Natural killer cell (primary cell): Measurements from ENCODE around the gene SLC35A4. TPM values are rescaled to one million over a fixed set of nuclear protein-coding genes. Genes with fewer than 3 reads are reported as not detected.

Experiments used
- ATAC-seq, 3 donors: fragments of 150-1000 bp in 2 of 3; fragments of 200-7000 bp in 1 of 3; cut with Tn5 transposase; 1 replicate in 1 of 3; 2 replicates in 2 of 3; pipeline ENCODE4 v1.10.0; 2021; ENCODE audit warnings: mild to moderate bottlenecking in 2 of 3, moderate library complexity in 2 of 3
- DNase-seq, 2 donors: peaks; one replicate each; pipeline versions ENCODE4 v3.0.0 to v3.0.0-alpha.2; 2013 to 2021; ENCODE audit warnings: mixed read lengths in 1 of 2
- H3K27ac ChIP-seq: one replicate; pipeline ENCODE4 v1.5.1; 2013; ENCODE audit warnings: mild to moderate bottlenecking, low read length
- H3K27me3 ChIP-seq: one replicate; pipeline ENCODE4 v1.6.1; 2013; ENCODE audit warnings: low read length; ENCODE audit not compliant: control insufficient read depth, insufficient read depth
- H3K36me3 ChIP-seq: one replicate; pipeline ENCODE4 v1.6.1; 2013; ENCODE audit warnings: low read length; ENCODE audit not compliant: control insufficient read depth, insufficient read depth
- H3K4me1 ChIP-seq: one replicate; pipeline ENCODE4 v1.6.1; 2013; ENCODE audit warnings: low read length; ENCODE audit not compliant: control insufficient read depth, insufficient read depth
- H3K4me3 ChIP-seq: one replicate; pipeline ENCODE4 v1.5.1; 2013; ENCODE audit warnings: low read length
- H3K9me3 ChIP-seq: one replicate; pipeline ENCODE4 v1.6.1; 2013; ENCODE audit warnings: low read length; ENCODE audit not compliant: control insufficient read depth, insufficient read depth
- H3K27ac Mint-ChIP-seq, 2 donors: one replicate each; pipeline ENCODE4 v1.8.0; 2022; ENCODE audit warnings: mild to moderate bottlenecking in 2 of 2, mixed read lengths in 2 of 2, moderate library complexity in 1 of 2
- H3K27me3 Mint-ChIP-seq, 2 donors: one replicate each; pipeline ENCODE4 v1.8.0; 2022; ENCODE audit warnings: low read depth in 2 of 2, mixed read lengths in 2 of 2
- H3K36me3 Mint-ChIP-seq: one replicate; pipeline ENCODE4 v1.8.0; 2022; ENCODE audit warnings: mixed read lengths
- H3K4me1 Mint-ChIP-seq, 2 donors: one replicate each; pipeline ENCODE4 v1.8.0; 2022; ENCODE audit warnings: mixed read lengths in 2 of 2
- H3K4me3 Mint-ChIP-seq: one replicate; pipeline ENCODE4 v1.8.0; 2022; ENCODE audit warnings: mild to moderate bottlenecking, moderate library complexity, mixed read lengths
- H3K9me3 Mint-ChIP-seq, 2 donors: one replicate each; pipeline ENCODE4 v1.8.0; 2022; ENCODE audit warnings: mixed read lengths in 2 of 2
- WGBS: methylation state at CpG from one replicate; pipeline ENCODE4 v1.1.7; 2013; ENCODE audit warnings: missing lambda C conversion rate; ENCODE audit not compliant: insufficient coverage; 5-methylcytosine and 5-hydroxymethylcytosine counted together
- intact Hi-C: fragments of 100-400 bp; cut with micrococcal nuclease; formaldehyde crosslinking; loops from one replicate; pipeline ENCODE4 v1.14.2; 2022
- total RNA-seq, 4 donors: library from RNA; stranded (reverse); fragments of 120-200 nt in 1 of 4; gene quantifications; one replicate each; pipeline versions ENCODE4 v1.2.3 to v1.2.4, GENCODE V29; 2013 to 2022
- TF ChIP-seq, protein P1 (sequence below): fragments of 200-600 bp; IDR thresholded peaks from one replicate; pipeline ENCODE4 v1.8.0; 2022; ENCODE audit warnings: antibody characterized with exemption

SLC35A4 gene
- total RNA-seq, 3 donors from 2014 or later (not counting 1 experiment from before 2014, with no cell fraction given) = 63.1 to 76.1 (median 72.3) TPM

DNA sequence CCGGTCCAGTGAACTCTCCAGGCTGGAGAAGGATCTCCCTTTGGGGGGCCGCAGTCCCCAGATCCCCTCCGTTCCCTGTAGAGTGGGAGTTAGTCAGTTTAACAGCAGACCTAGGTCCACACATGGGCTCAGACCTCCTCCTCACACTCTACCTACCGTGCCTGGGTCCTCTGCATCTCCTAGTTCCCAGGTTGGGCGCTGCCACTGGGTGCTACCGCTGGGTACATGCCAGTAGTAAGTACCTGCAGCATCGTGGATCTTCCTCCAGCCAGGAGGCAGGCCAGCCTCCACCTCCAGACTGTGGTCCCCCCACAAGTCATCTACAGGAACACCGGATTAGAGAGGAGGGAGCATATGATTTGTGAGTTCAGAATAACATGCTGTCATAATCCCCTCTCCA lies 1.0 kb upstream of the SLC35A4 start:
- TF ChIP-seq, protein P1, sequence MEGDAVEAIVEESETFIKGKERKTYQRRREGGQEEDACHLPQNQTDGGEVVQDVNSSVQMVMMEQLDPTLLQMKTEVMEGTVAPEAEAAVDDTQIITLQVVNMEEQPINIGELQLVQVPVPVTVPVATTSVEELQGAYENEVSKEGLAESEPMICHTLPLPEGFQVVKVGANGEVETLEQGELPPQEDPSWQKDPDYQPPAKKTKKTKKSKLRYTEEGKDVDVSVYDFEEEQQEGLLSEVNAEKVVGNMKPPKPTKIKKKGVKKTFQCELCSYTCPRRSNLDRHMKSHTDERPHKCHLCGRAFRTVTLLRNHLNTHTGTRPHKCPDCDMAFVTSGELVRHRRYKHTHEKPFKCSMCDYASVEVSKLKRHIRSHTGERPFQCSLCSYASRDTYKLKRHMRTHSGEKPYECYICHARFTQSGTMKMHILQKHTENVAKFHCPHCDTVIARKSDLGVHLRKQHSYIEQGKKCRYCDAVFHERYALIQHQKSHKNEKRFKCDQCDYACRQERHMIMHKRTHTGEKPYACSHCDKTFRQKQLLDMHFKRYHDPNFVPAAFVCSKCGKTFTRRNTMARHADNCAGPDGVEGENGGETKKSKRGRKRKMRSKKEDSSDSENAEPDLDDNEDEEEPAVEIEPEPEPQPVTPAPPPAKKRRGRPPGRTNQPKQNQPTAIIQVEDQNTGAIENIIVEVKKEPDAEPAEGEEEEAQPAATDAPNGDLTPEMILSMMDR = no peak
- Histone ChIP-seq H3K4me1 (peaks cover 24% of the 10 kb centered on the region), H3K4me3 (peak overlapping the region; percentile 89), H3K9me3 (no peaks in the 10 kb centered on the region), H3K27me3 (no peaks in the 10 kb centered on the region), H3K36me3 (peaks cover 16% of the 10 kb centered on the region), H3K27ac (peak overlapping the region; percentile 94)
- Mint-ChIP-seq H3K4me1 (peaks cover 42 to 52% of the 10 kb centered on the region in 2 donors), H3K27me3 (no peaks in the 10 kb centered on the region), H3K9me3 (no peaks in the 10 kb centered on the region), H3K36me3 (no peaks in the 10 kb centered on the region), H3K27ac (peak overlapping the region; percentile 94 to 96), H3K4me3 (peak overlapping the region; percentile 99)
- 79% methylated on average over 7 of the region's 8 CpGs for WGBS
- intact Hi-C loops = no loop called here
- ATAC-seq (no peak), DNase-seq (no peak)

DNA sequence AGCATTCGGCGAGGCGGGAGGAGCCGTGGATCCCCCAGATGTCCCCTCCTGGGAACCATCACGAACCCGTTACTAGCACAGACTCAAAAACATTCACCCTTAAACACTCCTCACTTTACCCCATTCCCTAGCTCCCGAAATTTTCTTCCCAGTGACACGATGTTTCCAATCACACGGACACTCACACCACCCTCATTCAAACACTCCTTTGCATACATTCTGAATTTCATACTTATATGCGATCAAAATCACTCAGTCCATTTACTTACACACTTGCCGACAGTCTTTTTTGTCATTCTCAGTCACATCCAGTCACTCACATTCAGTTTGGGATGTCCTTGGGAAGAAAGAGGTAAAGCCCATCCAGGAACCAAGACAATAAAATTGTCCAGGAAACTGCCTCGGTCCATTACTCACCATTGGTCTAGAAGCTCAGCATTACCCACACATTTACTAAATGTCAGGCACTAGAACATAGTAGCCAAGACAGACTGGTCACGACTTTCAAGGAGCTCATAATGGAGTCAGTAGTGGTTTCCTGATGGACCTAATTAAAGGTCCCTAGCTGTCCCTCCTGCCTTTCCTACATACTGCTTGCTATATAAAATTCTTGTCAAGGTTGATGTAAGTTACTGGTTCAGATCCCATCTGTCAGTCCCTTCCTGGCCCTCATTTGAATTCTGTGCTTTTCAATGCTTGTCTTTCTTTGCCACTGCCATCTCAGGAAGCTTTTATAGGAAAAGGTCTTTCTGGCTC lies 574 bp downstream of the SLC35A4 start:
- Mint-ChIP-seq H3K4me3 (peak overlapping the region; percentile 99), H3K9me3 (no peaks in the 10 kb centered on the region), H3K36me3 (no peaks in the 10 kb centered on the region), H3K27ac (peak overlapping the region; percentile 94 to 96), H3K4me1 (peaks cover 54 to 68% of the 10 kb centered on the region in 2 donors), H3K27me3 (no peaks in the 10 kb centered on the region)
- Histone ChIP-seq H3K4me3 (peak overlapping the region; percentile 89), H3K9me3 (no peaks in the 10 kb centered on the region), H3K27me3 (no peaks in the 10 kb centered on the region), H3K36me3 (peaks cover 19% of the 10 kb centered on the region), H3K4me1 (peaks cover 38% of the 10 kb centered on the region), H3K27ac (peak overlapping the region; percentile 94)
- 12% methylated on average over 13 of the region's 13 CpGs for WGBS
- ATAC-seq (no peak), DNase-seq (no peak)
- intact Hi-C loops = loop anchor here (2.0 kb wide), 2 partner anchors 74 to 146 kb away; partner anchors contain the start of gene TMCO6
- TF ChIP-seq, protein P1 = no peak

DNA sequence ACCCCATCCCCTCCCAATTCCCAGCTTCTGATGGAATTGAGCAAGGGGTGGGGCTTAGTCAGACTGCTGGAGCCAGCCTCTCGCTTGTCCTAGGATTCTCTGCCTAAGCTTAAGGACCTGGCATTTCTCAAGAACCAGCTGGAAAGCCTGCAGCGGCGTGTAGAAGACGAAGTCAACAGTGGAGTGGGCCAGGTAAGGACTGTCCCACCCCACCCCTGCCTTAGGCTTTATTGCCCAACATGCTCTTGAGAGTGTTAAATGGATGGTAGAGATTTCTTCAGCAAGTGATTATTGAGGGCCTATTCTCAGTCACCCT lies 1.1 kb downstream of the SLC35A4 start:
- peaks cover 38% of the 10 kb centered on the region for H3K4me1 ChIP-seq
- intact Hi-C loops = loop anchor here (2.0 kb wide), 2 partner anchors 73 to 145 kb away; partner anchors contain the start of gene TMCO6
- peaks cover 21% of the 10 kb centered on the region for H3K36me3 ChIP-seq
- DNase-seq = peak in 1 of 2 donors; percentile 15
- no peak for ATAC-seq
- peak overlapping the region; percentile 94 to 96 for H3K27ac Mint-ChIP-seq
- no peak overlapping the region for H3K27ac ChIP-seq
- TF ChIP-seq, protein P1 = no peak
- H3K9me3 ChIP-seq = no peaks in the 10 kb centered on the region
- peaks cover 57 to 71% of the 10 kb centered on the region in 2 donors for H3K4me1 Mint-ChIP-seq
- H3K4me3 ChIP-seq = no peak overlapping the region
- WGBS = 91% methylated on average over 3 of the region's 4 CpGs
- no peaks in the 10 kb centered on the region for H3K27me3 Mint-ChIP-seq
- H3K9me3 Mint-ChIP-seq = no peaks in the 10 kb centered on the region
- H3K27me3 ChIP-seq = no peaks in the 10 kb centered on the region
- H3K4me3 Mint-ChIP-seq = peak overlapping the region; percentile 99
- H3K36me3 Mint-ChIP-seq = no peaks in the 10 kb centered on the region
